Adrenal gland (tissue), 12 donors: ENCODE data around the gene TCF4. TPM values are rescaled to one million over a fixed set of nuclear protein-coding genes. Genes with fewer than 3 reads are reported as not detected.

Experiments
- DNase-seq, 7 donors: peaks; one replicate each; pipeline ENCODE4 v3.0.0-alpha.2; 2019 to 2020
- H3K27ac ChIP-seq, 5 donors: fragments of 200-600 bp; sonication (generic) in 4 of 5; 1 replicate in 3 of 5; 2 replicates in 2 of 5; pipeline versions ENCODE4 v1.5.1 to v1.8.0; 2016 to 2020; ENCODE audit warnings: mild to moderate bottlenecking in 1 of 5
- H3K27me3 ChIP-seq: fragments of 200-600 bp; 2 replicates; pipeline ENCODE4 v1.8.0; 2021
- H3K36me3 ChIP-seq, 2 donors: fragments of 200-600 bp; replicated peaks in 1 of 2; 1 replicate in 1 of 2; 2 replicates in 1 of 2; pipeline versions ENCODE4 v1.5.1 to v1.8.0; 2018 to 2022
- H3K4me1 ChIP-seq, 2 donors: fragments of 200-600 bp; replicated peaks in 1 of 2; 1 replicate in 1 of 2; 2 replicates in 1 of 2; pipeline versions ENCODE4 v1.5.1 to v1.8.0; 2018 to 2021
- H3K4me3 ChIP-seq, 4 donors: fragments of 200-600 bp; sonication (generic) in 3 of 4; one replicate each; pipeline ENCODE4 v1.5.1; 2016 to 2018
- H3K9me3 ChIP-seq, 3 donors: fragments of 200-600 bp; sonication (generic) in 1 of 3; replicated peaks in 1 of 3; 1 replicate in 2 of 3; 2 replicates in 1 of 3; pipeline versions ENCODE4 v1.5.1 to v1.8.0; 2016 to 2021
- POLR2A ChIP-seq, 2 donors: fragments of 450-650 bp; IDR thresholded peaks; one replicate each; pipeline ENCODE4 v1.6.1; 2017; ENCODE audit warnings: antibody characterized with exemption in 2 of 2, mild to moderate bottlenecking in 2 of 2, moderate library complexity in 1 of 2
- whole genome bisulfite sequencing, 4 donors: extraction: QIAGEN DNeasy Blood & Tissue Kit in 2 of 4; methylation state at CpG; one replicate each; pipeline versions ENCODE4 v1.1.5 to v1.1.7; 2013 to 2017; 5-methylcytosine and 5-hydroxymethylcytosine counted together
- intact Hi-C, 2 donors: fragments of 100-400 bp; cut with DNase I; formaldehyde crosslinking; loops; one replicate each; pipeline versions ENCODE4 v1.14.1 to v1.15.0; 2022 to 2023
- polyA plus RNA-seq, 3 donors: library from polyadenylated mRNA; stranded (reverse); fragments of 200-250 nt in 2 of 3; fragments of 350-450 nt in 1 of 3; fragmentation: Illumina TruSeq in 1 of 3; extraction: RNeasy Lipid Tissue Mini Kit (QIAGEN cat#74804) in 1 of 3; gene quantifications; one replicate each; pipeline ENCODE4 v1.2.3, GENCODE V29; 2013 to 2014
- total RNA-seq, 9 donors: library from RNA; depleted of rRNA in 4 of 9; stranded (reverse); fragments of >200 nt in 4 of 9; fragments of 120-200 nt in 1 of 9; fragmentation: NEBNext Ultra II Directional in 1 of 9; extraction: Animal tissue kit (Norgen Biotek cat#: 25700) in 1 of 9; gene quantifications; one replicate each; pipeline versions ENCODE4 v1.1.0 to v1.2.4, GENCODE V29; 2013 to 2023
- TF ChIP-seq, protein P1 (sequence below), 6 experiments: fragments of 450-650 bp in 4 of 6; fragments of 200-600 bp in 2 of 6; sonication (generic) in 1 of 6; IDR thresholded peaks; 1 replicate in 5 of 6; 2 replicates in 1 of 6; pipeline versions ENCODE4 v1.5.1 to v1.8.0; 2016 to 2021; ENCODE audit warnings: antibody characterized with exemption in 6 of 6, mild to moderate bottlenecking in 2 of 6, moderate library complexity in 1 of 6
- donor health status: healthy with polysubstance abuse.
- donor health status: Bipolar disorder and iron deficiency.
- donor health status: DM: yes; HTN: yes; CAD: no.
- donor health status: DM: no; HTN: no; CAD: no.
- donor health status: DM: no; HTN: no; CAD: no.
- donor health status: DM: yes; HTN: yes; CAD: no.

Gene TCF4
- total and polyA plus RNA-seq, 12 donors = 21.9 to 196 (median 112) TPM

DNA sequence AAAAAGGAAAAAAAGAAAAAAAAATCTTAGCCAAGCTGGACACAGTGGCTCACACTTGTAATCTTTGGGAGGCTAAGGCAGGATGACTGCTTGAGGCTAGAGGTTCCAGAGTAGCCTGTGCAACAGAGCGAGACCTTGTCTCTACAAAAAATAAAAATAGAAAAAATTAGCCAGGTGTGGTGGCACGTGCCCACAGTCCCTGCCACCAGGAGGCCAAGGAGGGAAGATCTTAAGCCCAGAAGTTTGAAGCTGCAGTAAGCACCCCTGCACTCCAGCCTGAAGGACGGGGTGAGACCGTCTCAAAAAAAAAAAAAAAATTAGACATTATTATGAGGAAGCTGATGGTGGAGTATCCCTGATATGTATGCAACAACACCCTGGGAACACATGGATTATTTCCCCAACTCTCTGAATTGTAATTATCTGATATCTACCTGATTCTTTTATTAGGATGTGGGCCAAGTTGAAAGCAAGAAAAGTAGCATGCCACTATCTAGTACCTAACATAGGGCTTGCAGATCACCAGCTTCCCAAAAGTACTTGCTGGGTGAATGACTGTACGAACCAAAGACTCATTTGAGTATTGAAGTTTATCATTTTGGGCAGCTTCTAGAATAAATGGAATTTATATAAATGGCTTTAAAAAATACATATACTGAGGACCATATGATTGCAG is 140.9 kb downstream of the TCF4 start:
- H3K36me3 ChIP-seq = no peaks in the 10 kb centered on the region
- H3K4me1 ChIP-seq = peaks cover 0 to 14% of the 10 kb centered on the region in 2 donors
- H3K4me3 ChIP-seq = no peak overlapping the region
- no peak overlapping the region for H3K27ac ChIP-seq
- H3K9me3 ChIP-seq = no peaks in the 10 kb centered on the region
- TF ChIP-seq POLR2A (IDR thresholded peaks at IDR 0.05) = no peak
- TF ChIP-seq, protein P1, sequence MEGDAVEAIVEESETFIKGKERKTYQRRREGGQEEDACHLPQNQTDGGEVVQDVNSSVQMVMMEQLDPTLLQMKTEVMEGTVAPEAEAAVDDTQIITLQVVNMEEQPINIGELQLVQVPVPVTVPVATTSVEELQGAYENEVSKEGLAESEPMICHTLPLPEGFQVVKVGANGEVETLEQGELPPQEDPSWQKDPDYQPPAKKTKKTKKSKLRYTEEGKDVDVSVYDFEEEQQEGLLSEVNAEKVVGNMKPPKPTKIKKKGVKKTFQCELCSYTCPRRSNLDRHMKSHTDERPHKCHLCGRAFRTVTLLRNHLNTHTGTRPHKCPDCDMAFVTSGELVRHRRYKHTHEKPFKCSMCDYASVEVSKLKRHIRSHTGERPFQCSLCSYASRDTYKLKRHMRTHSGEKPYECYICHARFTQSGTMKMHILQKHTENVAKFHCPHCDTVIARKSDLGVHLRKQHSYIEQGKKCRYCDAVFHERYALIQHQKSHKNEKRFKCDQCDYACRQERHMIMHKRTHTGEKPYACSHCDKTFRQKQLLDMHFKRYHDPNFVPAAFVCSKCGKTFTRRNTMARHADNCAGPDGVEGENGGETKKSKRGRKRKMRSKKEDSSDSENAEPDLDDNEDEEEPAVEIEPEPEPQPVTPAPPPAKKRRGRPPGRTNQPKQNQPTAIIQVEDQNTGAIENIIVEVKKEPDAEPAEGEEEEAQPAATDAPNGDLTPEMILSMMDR (IDR thresholded peaks at IDR 0.05) = no peak
- 87 to 95% (median 92%) methylated on average over 5 of the region's 5 CpGs for WGBS, 4 donors
- DNase-seq = no peak
- intact Hi-C loops = no loop called here
- H3K27me3 ChIP-seq = no peaks in the 10 kb centered on the region

DNA sequence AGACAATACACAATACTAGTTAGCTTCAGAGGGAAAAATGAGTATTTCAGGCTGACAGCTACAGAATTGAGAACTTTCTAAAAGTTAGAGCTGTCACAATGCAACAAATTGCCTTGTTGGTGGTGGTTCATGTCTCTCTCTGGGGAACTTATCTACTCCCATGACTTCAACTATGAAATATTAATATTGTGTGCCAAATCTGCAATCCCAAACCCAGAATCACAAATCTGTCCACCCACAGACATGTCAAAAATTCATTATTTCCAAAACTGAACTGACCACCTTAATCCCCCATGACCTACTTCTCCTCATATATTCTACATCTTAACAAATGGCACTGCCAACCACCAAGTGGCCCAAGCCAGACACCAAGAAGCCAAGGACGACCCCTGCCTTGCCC is 143.5 kb downstream of the TCF4 start:
- intact Hi-C loops = no loop called here
- H3K4me1 ChIP-seq = peaks cover 0 to 4% of the 10 kb centered on the region in 2 donors
- no peak overlapping the region for H3K27ac ChIP-seq
- H3K27me3 ChIP-seq = no peaks in the 10 kb centered on the region
- DNase-seq = no peak
- no peaks in the 10 kb centered on the region for H3K36me3 ChIP-seq
- WGBS, 4 donors = 93 to 96% (median 95%) methylated on average over 1 of the region's 1 CpG
- no peaks in the 10 kb centered on the region for H3K9me3 ChIP-seq
- no peak overlapping the region for H3K4me3 ChIP-seq
- TF ChIP-seq, protein P1 (IDR thresholded peaks at IDR 0.05) = no peak
- TF ChIP-seq POLR2A (IDR thresholded peaks at IDR 0.05) = no peak

DNA sequence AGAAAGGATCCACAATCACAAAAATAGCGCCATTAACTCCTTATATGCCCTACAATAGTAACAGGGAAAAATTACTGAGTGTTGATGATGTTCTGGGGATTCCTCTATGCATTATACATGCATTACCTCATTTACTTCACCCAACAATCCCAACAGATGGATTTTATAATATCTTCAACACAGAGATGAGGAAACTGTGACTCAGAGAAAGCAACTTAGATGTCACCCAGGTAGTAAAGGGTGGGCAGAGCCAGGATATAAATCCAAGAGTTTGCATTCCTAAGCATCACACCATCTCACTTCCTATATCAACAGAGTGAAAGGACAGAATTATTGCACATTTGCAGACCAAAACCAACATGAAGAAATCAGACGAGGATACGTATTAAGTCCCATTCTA is 144.2 kb downstream of the TCF4 start:
- Histone ChIP-seq H3K27me3 (no peaks in the 10 kb centered on the region), H3K9me3 (no peaks in the 10 kb centered on the region), H3K36me3 (no peaks in the 10 kb centered on the region), H3K4me1 (no peaks in the 10 kb centered on the region), H3K4me3 (no peak overlapping the region), H3K27ac (no peak overlapping the region)
- no peak for TF ChIP-seq POLR2A (IDR thresholded peaks at IDR 0.05)
- TF ChIP-seq, protein P1 (IDR thresholded peaks at IDR 0.05) = no peak
- WGBS, 4 donors = 89 to 93% (median 93%) methylated on average over 3 of the region's 3 CpGs
- intact Hi-C loops = no loop called here
- no peak for DNase-seq

DNA sequence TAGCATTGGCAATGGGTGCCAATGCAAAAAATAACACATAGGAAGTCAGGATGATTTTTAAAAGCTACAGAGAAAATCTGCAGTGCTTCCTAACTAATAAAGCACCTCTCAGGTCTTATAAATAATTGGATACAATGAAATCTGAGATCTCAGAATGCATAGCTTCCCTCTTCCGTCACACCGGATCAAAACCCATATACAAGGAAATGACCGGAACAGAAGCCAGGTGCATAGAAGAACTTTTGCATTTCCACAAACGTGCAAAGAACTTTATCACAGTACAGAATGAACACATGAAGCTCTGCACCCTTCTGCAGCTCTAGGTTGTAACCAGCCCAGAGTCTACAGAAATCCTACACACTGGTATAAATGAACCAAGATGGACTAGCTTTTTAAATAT is 145.4 kb downstream of the TCF4 start:
- no peak overlapping the region for H3K27ac ChIP-seq
- H3K4me3 ChIP-seq = no peak overlapping the region
- no peaks in the 10 kb centered on the region for H3K9me3 ChIP-seq
- intact Hi-C loops = no loop called here
- 85 to 92% (median 89%) methylated on average over 4 of the region's 4 CpGs for WGBS, 4 donors
- TF ChIP-seq POLR2A (IDR thresholded peaks at IDR 0.05) = no peak
- TF ChIP-seq, protein P1 (IDR thresholded peaks at IDR 0.05) = no peak
- H3K27me3 ChIP-seq = no peaks in the 10 kb centered on the region
- no peaks in the 10 kb centered on the region for H3K4me1 ChIP-seq
- no peak for DNase-seq
- H3K36me3 ChIP-seq = no peaks in the 10 kb centered on the region
